ENCODE measurements around the gene TOR1A. TPM values are rescaled to one million over a fixed set of nuclear protein-coding genes. Genes with fewer than 3 reads are reported as not detected.

Gene TOR1A
- total RNA-seq, 1 experiment from 2014 or later, result 24.4 TPM

DNA sequence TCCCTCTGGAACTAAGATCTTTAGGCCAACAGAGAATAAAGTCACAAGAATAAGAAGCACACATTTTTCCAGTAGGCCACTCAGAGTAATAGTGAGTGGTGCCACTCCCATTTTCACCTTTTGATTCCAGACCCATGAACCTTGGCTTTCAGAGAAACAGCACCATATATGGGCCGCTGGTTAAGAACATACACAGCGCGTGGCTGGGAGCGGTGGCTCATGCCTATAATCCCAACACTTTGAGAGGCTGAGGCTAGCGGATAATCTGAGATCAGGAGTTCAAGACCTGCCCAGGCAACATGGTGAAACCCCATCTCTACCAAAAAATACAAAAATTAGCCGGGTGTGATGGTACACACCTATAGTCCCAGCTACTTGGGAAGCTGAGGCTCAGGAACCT lies 55.5 kb downstream of the TOR1A start:
- Histone ChIP-seq H3K27ac (ENCODE audit: low read depth, low read length) (no peak overlapping the region), H3K4me1 (ENCODE audit: control insufficient read depth in 1 of 2, insufficient read depth in 2 of 2, low read length in 2 of 2) (peaks cover 2 to 6% of the 10 kb centered on the region in 2 experiments), H3K79me2 (ENCODE audit: insufficient read depth, low read length) (no peaks in the 10 kb centered on the region), H3K27me3 (ENCODE audit: insufficient read depth, low read length) (no peaks in the 10 kb centered on the region), H3K9me2 (ENCODE audit: insufficient read depth) (no peaks in the 10 kb centered on the region), H3K4me3 (replicated peaks in 1 of 2; ENCODE audit: low read depth in 1 of 2, low read length in 2 of 2) (no peak overlapping the region), H3K9ac (ENCODE audit: low read length) (no peak overlapping the region), H2AFZ (ENCODE audit: low read depth, low read length, poor library complexity, severe bottlenecking) (no peak overlapping the region), H3K4me2 (ENCODE audit: low read length) (no peak overlapping the region), H3K9me3 (ENCODE audit: control insufficient read depth in 1 of 2, insufficient read depth in 1 of 2, low read depth in 1 of 2, low read length in 2 of 2) (no peaks in the 10 kb centered on the region), H3K36me3 (ENCODE audit: control insufficient read depth in 1 of 2, insufficient read depth in 2 of 2, low read length in 2 of 2) (no peaks in the 10 kb centered on the region), H4K20me1 (ENCODE audit: insufficient read depth) (no peaks in the 10 kb centered on the region)
- no peak for DNase-seq (ENCODE audit: low read depth, low spot score)
- no TSS peak for BruUV-seq (replicated peaks)
- CTCF ChIA-PET, result interaction anchor here (1.2 kb wide), 1 partner anchor 42 kb away, joined by 3 read pairs; no protein-coding TSS in a partner anchor
- TF ChIP-seq TCF7L2 (IDR thresholded peaks at IDR 0.05; ENCODE audit: borderline replicate concordance, extremely low read depth, insufficient read depth, insufficient read length) (no peak), FOSL1 (IDR thresholded peaks at IDR 0.05; ENCODE audit: low read depth) (no peak), SP1 (IDR thresholded peaks at IDR 0.05; ENCODE audit: low read depth) (no peak), MAX (IDR thresholded peaks at IDR 0.05) (no peak), POLR2AphosphoS5 (IDR thresholded peaks at IDR 0.05; ENCODE audit: low read depth, low read length) (no peak), SRF (IDR thresholded peaks at IDR 0.05; ENCODE audit: low read depth) (no peak), POLR2A (IDR thresholded peaks at IDR 0.05; ENCODE audit: borderline replicate concordance, extremely low read depth, insufficient read depth, insufficient read length) (no peak), CEBPB (IDR thresholded peaks at IDR 0.05; ENCODE audit: low read depth) (no peak), YY1 (IDR thresholded peaks at IDR 0.05; ENCODE audit: extremely low read depth, insufficient replicate concordance, low read depth, low read length) (no peak), EZH2phosphoT487 (IDR thresholded peaks at IDR 0.05; ENCODE audit: borderline replicate concordance) (no peak), JUND (IDR thresholded peaks at IDR 0.05) (no peak), ATF3 (IDR thresholded peaks at IDR 0.05) (no peak), CBX3 (IDR thresholded peaks at IDR 0.05; ENCODE audit: low read depth) (no peak), ELF1 (IDR thresholded peaks at IDR 0.05; ENCODE audit: borderline replicate concordance, low read depth) (no peak), RAD21 (IDR thresholded peaks at IDR 0.05; ENCODE audit: low read depth) (no peak), EZH2 (IDR thresholded peaks at IDR 0.05) (no peak), ZFX (IDR thresholded peaks at IDR 0.05) (no peak), ZNF274 (IDR thresholded peaks at IDR 0.05; ENCODE audit: low read depth, low read length) (no peak), SIN3A (IDR thresholded peaks at IDR 0.05; ENCODE audit: low read depth) (no peak)
- TF ChIP-seq, protein P1, sequence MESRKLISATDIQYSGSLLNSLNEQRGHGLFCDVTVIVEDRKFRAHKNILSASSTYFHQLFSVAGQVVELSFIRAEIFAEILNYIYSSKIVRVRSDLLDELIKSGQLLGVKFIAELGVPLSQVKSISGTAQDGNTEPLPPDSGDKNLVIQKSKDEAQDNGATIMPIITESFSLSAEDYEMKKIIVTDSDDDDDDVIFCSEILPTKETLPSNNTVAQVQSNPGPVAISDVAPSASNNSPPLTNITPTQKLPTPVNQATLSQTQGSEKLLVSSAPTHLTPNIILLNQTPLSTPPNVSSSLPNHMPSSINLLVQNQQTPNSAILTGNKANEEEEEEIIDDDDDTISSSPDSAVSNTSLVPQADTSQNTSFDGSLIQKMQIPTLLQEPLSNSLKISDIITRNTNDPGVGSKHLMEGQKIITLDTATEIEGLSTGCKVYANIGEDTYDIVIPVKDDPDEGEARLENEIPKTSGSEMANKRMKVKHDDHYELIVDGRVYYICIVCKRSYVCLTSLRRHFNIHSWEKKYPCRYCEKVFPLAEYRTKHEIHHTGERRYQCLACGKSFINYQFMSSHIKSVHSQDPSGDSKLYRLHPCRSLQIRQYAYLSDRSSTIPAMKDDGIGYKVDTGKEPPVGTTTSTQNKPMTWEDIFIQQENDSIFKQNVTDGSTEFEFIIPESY (IDR thresholded peaks at IDR 0.05; ENCODE audit: extremely low read depth, insufficient replicate concordance, low read length), result no peak
- POLR2A ChIA-PET, result no interaction called here
- intact Hi-C loops (cut with micrococcal nuclease), result no loop called here
- ATAC-seq, result no peak
- RAD21 ChIA-PET (ENCODE audit: low non-redundant PET in 1 of 2, low total read pairs in 2 of 2, uncharacterized antibody in 2 of 2, unreplicated experiment in 2 of 2), result no interaction called here
